HG03095 (cell line): Measurements from ENCODE around the gene NEK8.
"Not testable (repeated sequence)": the region's sequence is repeated elsewhere in the genome, so short reads cannot be mapped to it uniquely, and the experiment has no call there.

ENCODE experiments used
- ATAC-seq: cut with Tn5 transposase; IDR thresholded peaks from one replicate; pipeline ENCODE4 v1.9.1; 2021; ENCODE audit warnings: moderate library complexity; ENCODE audit not compliant: unreplicated experiment

The NEK8 gene

GRCh38 chr17:28725166-28725659, 3.4 kb upstream of the NEK8 start:
- no peak for ATAC-seq

DNA sequence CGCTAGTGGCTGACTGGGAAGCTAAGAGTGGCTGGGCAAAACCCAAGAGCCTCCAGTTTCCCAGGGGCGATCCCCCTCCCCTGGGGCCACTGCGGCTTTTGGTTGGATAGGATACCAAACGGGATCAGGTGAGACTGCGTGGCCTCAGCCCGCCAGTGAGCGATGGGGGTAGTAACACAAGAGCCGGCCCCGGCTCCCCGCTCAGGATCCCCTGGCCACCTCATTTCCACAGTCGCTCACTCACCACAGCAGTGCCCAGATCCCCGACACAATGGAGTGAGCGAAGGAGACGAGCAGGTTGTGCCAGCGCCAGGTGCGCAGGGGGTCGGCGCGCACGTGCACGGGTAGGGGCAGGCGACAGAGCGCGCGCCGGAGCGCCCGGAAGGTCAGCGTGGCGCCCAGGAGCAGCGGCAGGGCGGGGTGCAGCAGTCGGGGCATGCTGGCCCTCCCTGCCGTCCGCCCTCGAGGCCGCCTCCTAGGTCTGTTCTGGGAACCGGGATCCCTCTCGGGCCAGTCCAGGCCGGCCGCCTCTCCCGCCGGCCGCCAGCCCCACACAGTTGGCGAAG, 2.8 kb upstream of the NEK8 start:
- no peak for ATAC-seq

DNA sequence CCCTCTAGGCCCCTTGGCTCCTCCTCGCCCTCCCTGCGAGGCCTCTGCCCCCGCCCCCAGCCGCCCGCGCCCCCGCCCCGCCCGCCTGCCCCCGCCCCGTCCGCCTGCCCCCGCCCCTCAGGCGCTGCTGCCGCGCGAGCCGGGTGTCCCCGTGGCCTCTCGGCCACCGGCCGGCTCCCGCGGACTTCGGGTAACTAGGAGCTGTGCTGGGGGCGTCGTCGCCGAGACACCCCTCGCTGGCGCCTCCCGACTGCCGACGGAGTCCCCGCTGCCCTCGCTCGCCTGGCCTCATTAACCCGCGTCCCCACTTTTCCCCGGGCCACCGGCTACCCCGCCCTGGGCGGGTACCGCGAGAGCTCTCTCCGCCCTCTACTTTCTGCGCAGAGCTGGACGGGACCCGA, 2.4 kb upstream of the NEK8 start, which contains the start of gene TLCD1:
TLCD1 (minus strand) TSS at position 8 of the 401 bp plus-strand sequence. CDS start 136 bp downstream, outside the sequence.
- no peak for ATAC-seq

DNA sequence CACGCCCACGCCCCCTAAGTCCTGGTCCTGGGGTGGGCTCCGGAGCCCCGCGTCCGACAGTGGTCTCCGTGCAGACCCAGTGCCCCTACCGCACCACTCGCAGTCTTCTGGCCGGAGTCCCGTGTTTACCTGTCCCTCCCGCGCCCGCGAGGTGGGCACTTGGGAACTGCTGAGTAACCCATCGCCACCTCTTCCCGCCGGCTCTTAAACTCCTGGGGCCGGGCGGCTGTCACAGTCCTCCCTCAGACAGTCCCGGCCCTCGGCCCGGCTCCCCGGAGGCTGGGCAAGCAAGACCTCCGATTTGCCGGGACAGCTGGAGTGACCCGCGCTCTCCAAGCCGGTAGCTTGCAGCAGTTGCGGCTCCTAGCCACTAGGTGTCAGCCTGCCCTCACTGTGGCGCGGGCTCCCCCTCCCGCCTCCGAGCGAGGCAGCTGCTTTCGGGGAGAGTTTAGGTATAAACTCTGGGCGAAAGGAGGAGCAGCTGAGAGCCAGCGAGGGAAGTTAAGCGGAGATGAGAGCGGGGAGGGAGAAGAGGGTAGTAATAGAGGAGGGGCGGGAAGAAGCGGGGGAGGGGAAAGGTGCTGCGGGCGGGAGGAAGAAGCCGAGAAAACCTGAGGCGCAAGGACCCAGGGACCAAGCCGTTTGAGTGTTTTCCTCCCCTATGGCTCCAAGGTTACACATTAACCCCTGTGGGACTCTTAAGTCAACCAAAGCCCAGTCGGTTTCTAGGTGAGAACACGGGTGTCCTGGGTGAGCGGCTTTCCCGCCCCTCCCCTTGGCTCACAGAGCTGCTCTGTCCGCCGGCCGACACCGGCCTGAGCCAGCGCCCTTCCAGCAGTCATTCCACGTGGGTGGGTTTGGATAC, 1.7 kb upstream of the NEK8 start:
- peak; percentile 32 for ATAC-seq

DNA sequence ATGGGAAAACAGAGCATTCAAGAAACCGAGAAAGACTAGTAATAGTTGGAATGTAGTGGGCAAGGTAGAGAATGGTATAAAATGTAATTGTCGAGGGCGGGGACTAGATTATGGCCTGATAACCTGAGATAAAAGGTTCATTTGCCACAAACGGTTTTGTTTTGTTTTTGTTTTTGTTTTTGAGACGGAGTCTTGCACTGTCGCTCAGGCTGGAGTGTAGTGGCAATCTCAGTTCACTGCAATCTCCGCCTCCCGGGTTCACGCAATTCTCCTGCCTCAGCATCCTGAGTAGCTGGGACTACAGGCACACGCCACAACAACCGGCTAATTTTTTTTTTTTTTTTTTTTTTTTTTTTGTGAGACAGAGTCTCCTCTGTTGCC, 1.4 kb downstream of the NEK8 start:
- no peak for ATAC-seq

- ATAC-seq, result no peak
Measured at GRCh38 chr17:28733346-28733745, 4.8 kb downstream of the NEK8 start.

DNA sequence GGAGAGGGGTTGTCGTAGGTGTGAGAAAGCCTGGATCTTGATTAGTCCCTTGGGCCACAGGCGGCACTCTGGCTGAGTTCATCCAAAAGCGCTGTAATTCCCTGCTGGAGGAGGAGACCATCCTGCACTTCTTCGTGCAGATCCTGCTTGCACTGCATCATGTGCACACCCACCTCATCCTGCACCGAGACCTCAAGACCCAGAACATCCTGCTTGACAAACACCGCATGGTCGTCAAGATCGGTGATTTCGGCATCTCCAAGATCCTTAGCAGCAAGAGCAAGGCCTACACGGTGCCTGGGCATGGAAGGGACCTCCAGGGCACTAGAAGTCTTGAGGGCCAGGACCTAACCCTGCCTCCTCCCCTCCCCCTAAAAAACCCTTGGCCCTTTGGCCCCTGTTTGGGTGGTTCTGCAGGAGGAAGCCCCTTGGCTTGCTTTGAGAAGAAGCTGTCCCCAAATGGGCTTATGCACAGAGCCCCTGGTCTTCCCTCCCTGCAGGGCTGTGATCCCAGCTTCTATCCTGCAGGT, 6.2 kb downstream of the NEK8 start:
- no peak for ATAC-seq

- no peak for ATAC-seq
Measured at GRCh38 chr17:28735242-28735722, 6.7 kb downstream of the NEK8 start.

- not testable (repeated sequence) for ATAC-seq
Measured at GRCh38 chr17:28735913-28736769, 7.6 kb downstream of the NEK8 start.

DNA sequence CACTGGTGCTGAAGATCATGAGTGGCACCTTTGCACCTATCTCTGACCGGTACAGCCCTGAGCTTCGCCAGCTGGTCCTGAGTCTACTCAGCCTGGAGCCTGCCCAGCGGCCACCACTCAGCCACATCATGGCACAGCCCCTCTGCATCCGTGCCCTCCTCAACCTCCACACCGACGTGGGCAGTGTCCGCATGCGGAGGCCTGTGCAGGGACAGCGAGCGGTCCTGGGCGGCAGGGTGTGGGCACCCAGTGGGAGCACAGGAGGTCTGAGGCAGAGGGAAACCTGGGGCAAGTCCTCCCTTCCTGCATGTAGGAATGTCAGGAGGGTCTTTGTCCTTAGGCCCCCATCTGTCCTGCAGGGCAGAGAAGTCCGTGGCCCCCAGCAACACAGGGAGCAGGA, 8.7 kb downstream of the NEK8 start:
- ATAC-seq, result no peak

GRCh38 chr17:28737770-28738679, 9.4 kb downstream of the NEK8 start:
- ATAC-seq, result peak; percentile 46

DNA sequence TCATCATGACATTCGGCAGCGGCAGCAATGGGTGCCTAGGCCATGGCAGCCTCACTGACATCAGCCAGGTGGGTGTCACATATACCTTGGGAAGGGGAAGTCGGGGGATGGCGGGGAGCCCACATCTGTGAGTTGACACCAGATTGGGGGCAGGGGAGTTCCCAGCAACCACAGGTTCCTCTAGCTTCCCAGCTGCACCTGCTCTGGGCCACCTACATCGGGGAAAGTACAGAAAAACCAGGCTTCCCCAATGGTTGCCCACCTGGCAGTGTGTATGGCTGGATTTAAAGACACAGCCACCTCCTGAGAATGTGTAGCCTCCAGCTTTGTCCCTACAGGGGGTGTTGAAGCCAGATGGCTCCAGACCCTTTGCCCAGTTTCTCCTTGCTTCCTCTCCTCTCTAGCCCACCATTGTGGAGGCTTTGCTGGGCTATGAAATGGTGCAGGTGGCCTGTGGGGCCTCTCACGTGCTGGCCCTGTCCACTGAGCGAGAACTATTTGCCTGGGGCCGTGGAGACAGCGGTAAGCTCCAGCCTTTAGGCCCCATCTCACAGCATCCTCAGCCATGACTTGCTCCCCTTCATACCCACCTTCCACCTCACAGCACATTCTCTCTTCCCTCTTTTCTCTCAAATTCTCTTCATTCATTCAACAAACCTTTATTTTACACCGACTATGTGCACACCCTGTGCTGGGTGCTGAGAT, 10.2 kb downstream of the NEK8 start:
- no peak for ATAC-seq

DNA sequence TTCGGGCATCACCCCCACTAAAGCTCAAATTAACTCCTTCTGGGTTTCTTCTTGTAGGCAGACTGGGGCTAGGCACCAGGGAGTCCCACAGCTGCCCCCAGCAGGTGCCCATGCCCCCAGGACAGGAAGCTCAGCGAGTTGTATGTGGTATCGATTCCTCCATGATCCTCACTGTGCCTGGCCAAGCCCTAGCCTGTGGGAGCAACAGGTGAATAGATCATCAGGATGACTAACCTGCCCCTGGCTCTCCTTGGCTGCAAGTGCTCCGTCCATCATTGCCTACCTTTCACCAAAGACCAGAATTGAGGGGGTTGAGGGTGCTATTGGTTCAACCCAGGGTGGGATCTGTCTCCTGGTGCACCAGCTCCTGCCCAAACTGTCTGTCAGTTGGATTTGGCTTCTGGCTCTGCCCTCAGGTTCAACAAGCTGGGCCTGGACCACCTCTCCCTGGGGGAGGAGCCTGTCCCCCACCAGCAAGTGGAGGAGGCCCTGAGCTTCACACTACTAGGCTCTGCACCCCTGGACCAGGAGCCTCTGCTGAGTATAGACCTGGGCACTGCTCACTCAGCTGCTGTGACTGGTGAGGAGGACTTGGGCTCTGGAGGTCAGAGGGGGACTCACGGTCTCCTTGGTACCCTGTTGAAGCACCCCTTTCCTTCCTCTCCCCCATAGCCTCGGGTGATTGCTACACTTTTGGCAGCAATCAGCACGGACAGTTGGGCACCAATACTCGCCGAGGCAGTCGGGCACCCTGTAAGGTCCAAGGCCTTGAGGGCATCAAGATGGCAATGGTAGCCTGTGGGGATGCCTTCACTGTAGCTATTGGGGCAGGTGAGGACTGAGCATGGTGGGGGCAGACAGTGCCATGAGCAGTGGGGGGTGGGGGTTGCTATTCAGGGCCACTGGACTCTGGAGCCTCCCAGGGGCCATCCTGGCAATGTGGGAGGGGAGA, 12.1 kb downstream of the NEK8 start:
- ATAC-seq, result no peak

DNA sequence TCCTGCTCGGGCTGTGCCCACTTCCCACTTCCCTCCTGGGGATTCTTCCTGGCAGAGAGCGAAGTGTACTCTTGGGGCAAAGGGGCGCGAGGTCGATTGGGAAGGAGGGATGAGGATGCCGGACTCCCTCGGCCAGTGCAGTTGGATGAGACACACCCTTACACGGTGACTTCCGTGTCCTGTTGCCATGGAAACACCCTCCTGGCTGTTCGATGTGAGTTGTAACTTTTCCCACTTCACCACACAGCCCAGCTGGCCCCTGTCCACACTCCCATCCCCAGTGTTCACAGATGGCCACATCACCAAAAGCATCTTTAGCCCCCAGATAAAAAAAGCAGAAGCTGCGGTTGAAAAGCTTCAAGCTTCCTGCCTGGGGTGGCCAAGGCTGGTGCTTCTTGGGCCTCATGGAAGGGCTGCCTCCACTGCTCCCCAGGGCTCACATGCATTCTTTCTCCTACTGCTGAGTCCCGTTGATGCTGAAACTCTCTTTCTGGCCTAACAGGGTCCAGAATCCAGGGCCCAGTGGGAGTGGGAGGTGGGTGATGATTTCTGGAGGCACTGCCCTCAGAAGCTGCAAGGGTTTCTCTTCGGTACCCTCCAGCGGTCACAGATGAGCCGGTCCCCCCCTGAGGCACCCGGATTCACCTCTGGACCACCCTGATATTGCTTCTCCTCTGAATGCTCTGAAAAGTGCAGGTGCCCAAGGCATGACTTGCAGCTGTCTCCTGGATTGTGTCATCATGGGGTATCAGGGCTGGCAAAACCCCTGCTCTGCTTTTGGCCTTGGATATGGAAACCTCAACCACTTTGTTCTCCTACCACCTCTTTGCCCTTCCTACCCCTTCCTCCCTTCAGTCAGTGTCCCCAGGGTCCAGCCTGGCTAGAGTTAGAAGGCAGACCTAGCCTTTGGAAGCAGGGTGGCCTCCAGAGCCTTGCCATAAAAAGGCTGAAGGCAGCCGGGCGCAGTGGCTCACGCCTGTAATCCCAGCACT, 13.1 kb downstream of the NEK8 start:
- ATAC-seq, result no peak

- ATAC-seq, result peak; percentile 60
Measured at GRCh38 chr17:28743243-28744103, 14.9 kb downstream of the NEK8 start, which contains the start of gene TRAF4. Gene TRAF4, plus strand, starts transcription at chr17:28744011. Its CDS starts 102 bp downstream, at chr17:28744113.
